Frontal cortex (tissue), 4 donors: ENCODE data around the gene C1QTNF5. TPM values are rescaled to one million over a fixed set of nuclear protein-coding genes. Genes with fewer than 3 reads are reported as not detected.
"Not testable (repeated sequence)": the region's sequence is repeated elsewhere in the genome, so short reads cannot be mapped to it uniquely, and the experiment has no call there.

Experiments used
- DNase-seq, 2 donors: peaks; one replicate each; pipeline ENCODE4 v3.0.0; 2012; ENCODE audit warnings: low spot score in 2 of 2
- FAIRE-seq: peaks from 2 replicates; lab custom pipeline; 2012; peaks lifted over from hg19 to GRCh38; lab: Jason Lieb, UNC
- total RNA-seq: library from RNA; depleted of rRNA; stranded (reverse); fragments of >200 nt; gene quantifications from one replicate; pipeline ENCODE4 v1.2.3, GENCODE V29; 2014
- donor health status: control.
- donor health status: control.
- donor health status: control.

Gene C1QTNF5
- 2.4 TPM for total RNA-seq

GRCh38 chr11:119340335-119341221, at the start of gene C1QTNF5:
Gene C1QTNF5, minus strand, starts transcription at chr11:119340883. Its CDS starts 486 bp downstream, at chr11:119340397.
- no peak for FAIRE-seq
- peak in 1 of 2 donors; percentile 76 for DNase-seq

GRCh38 chr11:119389611-119390254, 49.0 kb upstream of the C1QTNF5 start:
- no peak for FAIRE-seq
- no peak for DNase-seq

- DNase-seq, result no peak
- FAIRE-seq, result no peak
Measured at GRCh38 chr11:119388103-119388502, 47.4 kb upstream of the C1QTNF5 start.

GRCh38 chr11:119384332-119384731, 43.6 kb upstream of the C1QTNF5 start:
- FAIRE-seq, result no peak
- DNase-seq, result no peak

GRCh38 chr11:119382513-119382912, 41.8 kb upstream of the C1QTNF5 start:
- not testable (repeated sequence) for DNase-seq, FAIRE-seq

GRCh38 chr11:119382101-119382500, 41.4 kb upstream of the C1QTNF5 start:
- DNase-seq (no peak), FAIRE-seq (no peak)

- DNase-seq, result peak; percentile 87 to 96
- FAIRE-seq, result peak; percentile 92
Measured at GRCh38 chr11:119381181-119381988, 40.7 kb upstream of the C1QTNF5 start, which contains the start of gene USP2. Gene USP2, minus strand, starts transcription at chr11:119381690. Its CDS starts 8,210 bp downstream, at chr11:119373480.

GRCh38 chr11:119380827-119381180, 40.1 kb upstream of the C1QTNF5 start:
- no peak for FAIRE-seq
- no peak for DNase-seq

GRCh38 chr11:119380160-119380826, 39.6 kb upstream of the C1QTNF5 start:
- no peak for DNase-seq
- no peak for FAIRE-seq

GRCh38 chr11:119378851-119379465, 38.3 kb upstream of the C1QTNF5 start:
- FAIRE-seq (no peak), DNase-seq (no peak)

- DNase-seq (no peak), FAIRE-seq (no peak)
Measured at GRCh38 chr11:119377961-119378667, 37.4 kb upstream of the C1QTNF5 start.

GRCh38 chr11:119377112-119377901, 36.6 kb upstream of the C1QTNF5 start:
- no peak for DNase-seq
- FAIRE-seq, result no peak

GRCh38 chr11:119376197-119376847, 35.6 kb upstream of the C1QTNF5 start:
- no peak for FAIRE-seq
- DNase-seq, result peak; percentile 65 to 67

GRCh38 chr11:119375337-119376196, 34.9 kb upstream of the C1QTNF5 start:
- DNase-seq, result peak in 1 of 2 donors; percentile 68
- FAIRE-seq, result no peak

- no peak for FAIRE-seq
- no peak for DNase-seq
Measured at GRCh38 chr11:119374632-119375336, 34.1 kb upstream of the C1QTNF5 start.
